HepG2 (cell line): ENCODE data around the gene LRGUK. TPM values are rescaled to one million over a fixed set of nuclear protein-coding genes. Genes with fewer than 3 reads are reported as not detected.
A peak's percentile ranks its signal among the peaks of the same experiment; 100 is the strongest.

Source experiments
- CCAR2 ChIP-seq: fragments of 200-400 bp; formaldehyde crosslinking; optimal IDR thresholded peaks from 2 replicates; pipeline ENCODE3; 2018; ENCODE audit warnings: low read depth, mild to moderate bottlenecking, low read length, moderate library complexity
- ELF3 ChIP-seq: IDR thresholded peaks from 2 replicates; pipeline ENCODE4 v1.6.1; 2016; ENCODE audit warnings: missing genetic modification reagents, missing compliant biosample characterization
- FOXA3 ChIP-seq: IDR thresholded peaks from 2 replicates; pipeline ENCODE4 v1.6.1; 2016; ENCODE audit warnings: missing genetic modification reagents, missing compliant biosample characterization
- FOXK1 ChIP-seq: sonication (generic); formaldehyde crosslinking; IDR thresholded peaks from 2 replicates; pipeline ENCODE4 v1.4.0; 2020; ENCODE audit warnings: low read depth, missing genetic modification reagents, borderline replicate concordance
- HES4 ChIP-seq: sonication (generic); formaldehyde crosslinking; IDR thresholded peaks from 2 replicates; pipeline ENCODE4 v1.9.0; 2021; ENCODE audit warnings: mild to moderate bottlenecking, missing genetic modification reagents, borderline replicate concordance
- HNRNPLL ChIP-seq: fragments of 200-400 bp; formaldehyde crosslinking; IDR thresholded peaks from 2 replicates; pipeline ENCODE4 v1.6.1; 2017; ENCODE audit warnings: mild to moderate bottlenecking, low read depth, low read length; ENCODE audit not compliant: poor library complexity, severe bottlenecking
- HOXA9 ChIP-seq: sonication (generic); formaldehyde crosslinking; IDR thresholded peaks from 2 replicates; pipeline ENCODE4 v1.8.1; 2022; ENCODE audit warnings: missing genetic modification reagents, mild to moderate bottlenecking, moderate library complexity, borderline replicate concordance
- NCOA1 ChIP-seq: sonication (generic); formaldehyde crosslinking; IDR thresholded peaks from 2 replicates; pipeline ENCODE4 v1.9.0; 2021; ENCODE audit warnings: missing genetic modification reagents
- NFRKB ChIP-seq: fragments of 450-650 bp; IDR thresholded peaks from 2 replicates; pipeline ENCODE4 v1.6.1; 2017
- PITX1 ChIP-seq: sonication (generic); formaldehyde crosslinking; IDR thresholded peaks from 2 replicates; pipeline ENCODE4 v1.5.1; 2020; ENCODE audit warnings: mild to moderate bottlenecking, missing genetic modification reagents
- RNF2 ChIP-seq: fragments of 450-650 bp; conservative IDR thresholded peaks from 2 replicates; pipeline ENCODE4 v1.6.1; 2016; ENCODE audit warnings: low read depth
- TBX2 ChIP-seq: sonication (generic); formaldehyde crosslinking; IDR thresholded peaks from 2 replicates; pipeline ENCODE4 v1.5.0; 2020; ENCODE audit warnings: missing genetic modification reagents, mild to moderate bottlenecking, borderline replicate concordance
- ZNF614 ChIP-seq: IDR thresholded peaks from 2 replicates; pipeline ENCODE4 v1.6.1; 2018; ENCODE audit warnings: missing biosample characterization, missing genetic modification reagents, inconsistent platforms, borderline replicate concordance
- ZNF83 ChIP-seq: sonication (generic); formaldehyde crosslinking; IDR thresholded peaks from 2 replicates; pipeline ENCODE4 v1.4.0; 2020; ENCODE audit warnings: missing genetic modification reagents, mild to moderate bottlenecking, borderline replicate concordance
- polyA plus RNA-seq, 8 experiments: library from polyadenylated mRNA; depleted of rRNA in 3 of 8; stranded (reverse) in 7 of 8; unstranded in 1 of 8; fragments of >200 nt; fragmentation: Illumina TruSeq in 4 of 8; extraction: Trizol in 4 of 8; gene quantifications; 2 replicates each; pipeline versions ENCODE4 v1.2.1 to v1.2.3, GENCODE V29; 2011 to 2016; ENCODE audit warnings: low read depth in 4 of 8, missing spikeins in 1 of 8, mixed read lengths in 1 of 8; ENCODE audit not compliant: insufficient read depth in 1 of 8
- total RNA-seq, 5 experiments: library from RNA; depleted of rRNA; stranded (reverse); fragments of >200 nt; fragmentation: Illumina TruSeq; extraction: Trizol; gene quantifications; 2 replicates each; pipeline ENCODE4 v1.2.3, GENCODE V29; 2016; ENCODE audit warnings: low read depth in 1 of 5
- TF ChIP-seq, protein P1 (sequence below): sonication (generic); formaldehyde crosslinking; conservative IDR thresholded peaks from 2 replicates; pipeline ENCODE4 v1.8.0; 2022; ENCODE audit warnings: missing genetic modification reagents
- TF ChIP-seq, protein P2 (sequence below): sonication (generic); formaldehyde crosslinking; IDR thresholded peaks from 2 replicates; pipeline ENCODE4 v1.4.0; 2020; ENCODE audit warnings: missing genetic modification reagents
- TF ChIP-seq, protein P3 (sequence below): sonication (generic); formaldehyde crosslinking; IDR thresholded peaks from 2 replicates; pipeline ENCODE4 v1.5.1; 2020; ENCODE audit warnings: mild to moderate bottlenecking, missing genetic modification reagents, moderate library complexity

LRGUK gene
- total and polyA plus RNA-seq, 2 of the 13 experiments (the other 11 are each of a cell fraction or from before 2014, with no cell fraction given) = 0.18 to 0.20 TPM

DNA sequence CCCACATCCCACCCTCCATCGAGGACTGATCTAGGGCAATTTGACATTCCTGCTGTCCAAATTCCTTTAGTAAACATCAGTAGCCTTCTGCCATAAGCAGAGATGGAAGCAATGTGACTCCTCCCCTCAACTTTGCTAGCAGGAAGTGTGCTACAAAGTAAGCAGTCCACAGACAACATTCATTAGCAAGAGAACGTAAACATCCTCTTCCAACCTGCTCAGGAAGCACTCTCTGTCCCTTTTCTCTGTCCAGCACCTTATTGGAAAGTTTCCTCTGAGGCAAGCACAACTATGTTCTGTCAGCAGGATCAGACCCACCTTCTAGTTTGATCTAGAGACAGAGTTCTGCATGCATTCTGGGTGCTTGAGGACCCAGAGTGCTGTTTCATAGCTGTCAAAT is 48.1 kb upstream of the LRGUK start (continued):
- TF ChIP-seq, protein P1, sequence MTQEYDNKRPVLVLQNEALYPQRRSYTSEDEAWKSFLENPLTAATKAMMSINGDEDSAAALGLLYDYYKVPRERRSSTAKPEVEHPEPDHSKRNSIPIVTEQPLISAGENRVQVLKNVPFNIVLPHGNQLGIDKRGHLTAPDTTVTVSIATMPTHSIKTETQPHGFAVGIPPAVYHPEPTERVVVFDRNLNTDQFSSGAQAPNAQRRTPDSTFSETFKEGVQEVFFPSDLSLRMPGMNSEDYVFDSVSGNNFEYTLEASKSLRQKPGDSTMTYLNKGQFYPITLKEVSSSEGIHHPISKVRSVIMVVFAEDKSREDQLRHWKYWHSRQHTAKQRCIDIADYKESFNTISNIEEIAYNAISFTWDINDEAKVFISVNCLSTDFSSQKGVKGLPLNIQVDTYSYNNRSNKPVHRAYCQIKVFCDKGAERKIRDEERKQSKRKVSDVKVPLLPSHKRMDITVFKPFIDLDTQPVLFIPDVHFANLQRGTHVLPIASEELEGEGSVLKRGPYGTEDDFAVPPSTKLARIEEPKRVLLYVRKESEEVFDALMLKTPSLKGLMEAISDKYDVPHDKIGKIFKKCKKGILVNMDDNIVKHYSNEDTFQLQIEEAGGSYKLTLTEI (CRISPR knock-in tag) = no peak
- TF ChIP-seq, protein P2, sequence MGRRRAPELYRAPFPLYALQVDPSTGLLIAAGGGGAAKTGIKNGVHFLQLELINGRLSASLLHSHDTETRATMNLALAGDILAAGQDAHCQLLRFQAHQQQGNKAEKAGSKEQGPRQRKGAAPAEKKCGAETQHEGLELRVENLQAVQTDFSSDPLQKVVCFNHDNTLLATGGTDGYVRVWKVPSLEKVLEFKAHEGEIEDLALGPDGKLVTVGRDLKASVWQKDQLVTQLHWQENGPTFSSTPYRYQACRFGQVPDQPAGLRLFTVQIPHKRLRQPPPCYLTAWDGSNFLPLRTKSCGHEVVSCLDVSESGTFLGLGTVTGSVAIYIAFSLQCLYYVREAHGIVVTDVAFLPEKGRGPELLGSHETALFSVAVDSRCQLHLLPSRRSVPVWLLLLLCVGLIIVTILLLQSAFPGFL = no peak
- TF ChIP-seq NCOA1 (CRISPR knock-in tag) (no peak), RNF2 (no peak), ZNF83 (no peak), HOXA9 (no peak), NFRKB (no peak), HES4 (CRISPR knock-in tag) (no peak), TBX2 (CRISPR knock-in tag) (no peak), ELF3 (CRISPR knock-in tag) (0 out of 2 replicates have a peak, but pooled peaks have one; percentile 39), CCAR2 (no peak), HNRNPLL (no peak), PITX1 (CRISPR knock-in tag) (no peak), ZNF614 (CRISPR knock-in tag) (peak; percentile 28; the same call in 1 of the 2 replicates), FOXK1 (CRISPR knock-in tag) (peak; percentile 50; the same call in 1 of the 2 replicates), FOXA3 (CRISPR knock-in tag) (0 out of 2 replicates have a peak, but pooled peaks have one; percentile 23)
- TF ChIP-seq, protein P3, sequence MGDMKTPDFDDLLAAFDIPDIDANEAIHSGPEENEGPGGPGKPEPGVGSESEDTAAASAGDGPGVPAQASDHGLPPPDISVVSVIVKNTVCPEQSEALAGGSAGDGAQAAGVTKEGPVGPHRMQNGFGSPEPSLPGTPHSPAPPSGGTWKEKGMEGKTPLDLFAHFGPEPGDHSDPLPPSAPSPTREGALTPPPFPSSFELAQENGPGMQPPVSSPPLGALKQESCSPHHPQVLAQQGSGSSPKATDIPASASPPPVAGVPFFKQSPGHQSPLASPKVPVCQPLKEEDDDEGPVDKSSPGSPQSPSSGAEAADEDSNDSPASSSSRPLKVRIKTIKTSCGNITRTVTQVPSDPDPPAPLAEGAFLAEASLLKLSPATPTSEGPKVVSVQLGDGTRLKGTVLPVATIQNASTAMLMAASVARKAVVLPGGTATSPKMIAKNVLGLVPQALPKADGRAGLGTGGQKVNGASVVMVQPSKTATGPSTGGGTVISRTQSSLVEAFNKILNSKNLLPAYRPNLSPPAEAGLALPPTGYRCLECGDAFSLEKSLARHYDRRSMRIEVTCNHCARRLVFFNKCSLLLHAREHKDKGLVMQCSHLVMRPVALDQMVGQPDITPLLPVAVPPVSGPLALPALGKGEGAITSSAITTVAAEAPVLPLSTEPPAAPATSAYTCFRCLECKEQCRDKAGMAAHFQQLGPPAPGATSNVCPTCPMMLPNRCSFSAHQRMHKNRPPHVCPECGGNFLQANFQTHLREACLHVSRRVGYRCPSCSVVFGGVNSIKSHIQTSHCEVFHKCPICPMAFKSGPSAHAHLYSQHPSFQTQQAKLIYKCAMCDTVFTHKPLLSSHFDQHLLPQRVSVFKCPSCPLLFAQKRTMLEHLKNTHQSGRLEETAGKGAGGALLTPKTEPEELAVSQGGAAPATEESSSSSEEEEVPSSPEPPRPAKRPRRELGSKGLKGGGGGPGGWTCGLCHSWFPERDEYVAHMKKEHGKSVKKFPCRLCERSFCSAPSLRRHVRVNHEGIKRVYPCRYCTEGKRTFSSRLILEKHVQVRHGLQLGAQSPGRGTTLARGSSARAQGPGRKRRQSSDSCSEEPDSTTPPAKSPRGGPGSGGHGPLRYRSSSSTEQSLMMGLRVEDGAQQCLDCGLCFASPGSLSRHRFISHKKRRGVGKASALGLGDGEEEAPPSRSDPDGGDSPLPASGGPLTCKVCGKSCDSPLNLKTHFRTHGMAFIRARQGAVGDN (CRISPR knock-in tag) = no peak
